Liver (tissue), 9 donors: ENCODE data around the gene PEF1. TPM values are rescaled to one million over a fixed set of nuclear protein-coding genes. Genes with fewer than 3 reads are reported as not detected.

Source experiments
- DNase-seq: peaks from one replicate; pipeline ENCODE4 v3.0.0-alpha.2; 2017; ENCODE audit warnings: low spot score
- H3K27ac ChIP-seq, 2 donors: one replicate each; pipeline ENCODE4 v1.7.0; 2013; ENCODE audit warnings: inconsistent platforms in 2 of 2, low read length in 2 of 2, control low read depth in 1 of 2, low read depth in 1 of 2, mild to moderate bottlenecking in 1 of 2
- H3K27me3 ChIP-seq, 4 donors: one replicate each; pipeline versions ENCODE4 v1.6.1 to v1.7.0; 2013; ENCODE audit warnings: low read length in 3 of 4, inconsistent platforms in 1 of 4, mild to moderate bottlenecking in 1 of 4, moderate library complexity in 1 of 4; ENCODE audit not compliant: control insufficient read depth in 4 of 4, insufficient read depth in 4 of 4
- H3K36me3 ChIP-seq, 4 donors: one replicate each; pipeline versions ENCODE4 v1.6.1 to v1.7.0; 2013; ENCODE audit warnings: low read length in 3 of 4, mild to moderate bottlenecking in 3 of 4, low read depth in 1 of 4, moderate library complexity in 1 of 4; ENCODE audit not compliant: control insufficient read depth in 4 of 4, insufficient read depth in 3 of 4
- H3K4me1 ChIP-seq, 4 donors: one replicate each; pipeline versions ENCODE4 v1.6.1 to v1.7.0; 2013; ENCODE audit warnings: low read length in 3 of 4, mild to moderate bottlenecking in 3 of 4, moderate library complexity in 1 of 4; ENCODE audit not compliant: control insufficient read depth in 4 of 4, insufficient read depth in 4 of 4
- H3K4me3 ChIP-seq, 3 donors: one replicate each; pipeline versions ENCODE4 v1.6.1 to v1.7.0; 2013; ENCODE audit warnings: low read length in 3 of 3, control low read depth in 1 of 3, low read depth in 1 of 3, mild to moderate bottlenecking in 1 of 3
- H3K9ac ChIP-seq, 2 donors: one replicate each; pipeline ENCODE4 v1.7.0; 2013; ENCODE audit warnings: low read length in 2 of 2, mild to moderate bottlenecking in 2 of 2, moderate library complexity in 2 of 2, control low read depth in 1 of 2, low read depth in 1 of 2
- H3K9me3 ChIP-seq, 4 donors: one replicate each; pipeline versions ENCODE4 v1.6.1 to v1.7.0; 2013; ENCODE audit warnings: low read length in 3 of 4; ENCODE audit not compliant: control insufficient read depth in 4 of 4
- ATF3 ChIP-seq: IDR thresholded peaks from 2 replicates; pipeline ENCODE4 v1.6.1; 2016; ENCODE audit warnings: antibody characterized with exemption
- CTCF ChIP-seq: fragments of 150-350 bp; IDR thresholded peaks from 2 replicates; pipeline ENCODE4 v1.5.1; 2017; ENCODE audit warnings: improper control_type of control experiment, low read depth, low read length; ENCODE audit not compliant: missing input control
- EGR1 ChIP-seq, 2 donors: IDR thresholded peaks; 2 replicates each; pipeline ENCODE4 v1.6.1; 2016 to 2018; ENCODE audit warnings: antibody characterized with exemption in 2 of 2, low read depth in 2 of 2
- FOXA1 ChIP-seq: IDR thresholded peaks from 2 replicates; pipeline ENCODE4 v1.6.1; 2016; ENCODE audit warnings: antibody characterized with exemption
- FOXA2 ChIP-seq: IDR thresholded peaks from 2 replicates; pipeline ENCODE4 v1.6.1; 2016; ENCODE audit warnings: antibody characterized with exemption
- GABPA ChIP-seq, 2 donors: IDR thresholded peaks in 1 of 2; conservative IDR thresholded peaks in 1 of 2; 2 replicates each; pipeline ENCODE4 v1.6.1; 2016; ENCODE audit warnings: antibody characterized with exemption in 2 of 2, mild to moderate bottlenecking in 1 of 2, moderate library complexity in 1 of 2
- HNF4A ChIP-seq, 2 donors: conservative IDR thresholded peaks; 2 replicates each; pipeline ENCODE4 v1.6.1; 2016; ENCODE audit warnings: antibody characterized with exemption in 2 of 2, mild to moderate bottlenecking in 2 of 2
- HNF4G ChIP-seq: IDR thresholded peaks from 2 replicates; pipeline ENCODE4 v1.6.1; 2016; ENCODE audit warnings: antibody characterized with exemption
- JUND ChIP-seq, 2 donors: IDR thresholded peaks; 2 replicates each; pipeline ENCODE4 v1.6.1; 2016; ENCODE audit warnings: antibody characterized with exemption in 2 of 2
- MAX ChIP-seq: IDR thresholded peaks from 2 replicates; pipeline ENCODE4 v1.6.1; 2016; ENCODE audit warnings: antibody characterized with exemption
- RAD21 ChIP-seq, 2 donors: IDR thresholded peaks; 2 replicates each; pipeline ENCODE4 v1.6.1; 2016; ENCODE audit warnings: antibody characterized with exemption in 2 of 2, mild to moderate bottlenecking in 2 of 2
- REST ChIP-seq: IDR thresholded peaks from 2 replicates; pipeline ENCODE4 v1.6.1; 2016; ENCODE audit warnings: antibody characterized with exemption, mild to moderate bottlenecking
- RXRA ChIP-seq, 2 donors: IDR thresholded peaks; 2 replicates each; pipeline ENCODE4 v1.6.1; 2017 to 2018; ENCODE audit warnings: antibody characterized with exemption in 2 of 2, mild to moderate bottlenecking in 1 of 2
- SP1 ChIP-seq: IDR thresholded peaks from 2 replicates; pipeline ENCODE4 v1.6.1; 2018; ENCODE audit warnings: antibody characterized with exemption, mild to moderate bottlenecking
- TAF1 ChIP-seq: conservative IDR thresholded peaks from 2 replicates; pipeline ENCODE4 v1.6.1; 2016; ENCODE audit warnings: antibody characterized with exemption, mild to moderate bottlenecking
- YY1 ChIP-seq: IDR thresholded peaks from 2 replicates; pipeline ENCODE4 v1.6.1; 2016; ENCODE audit warnings: antibody characterized with exemption, mild to moderate bottlenecking
- ZBTB33 ChIP-seq: IDR thresholded peaks from 2 replicates; pipeline ENCODE4 v1.6.1; 2016; ENCODE audit warnings: antibody characterized with exemption
- WGBS: extraction: QIAGEN DNeasy Blood & Tissue Kit; methylation state at CpG from one replicate; pipeline ENCODE4 v1.1.7; 2013; 5-methylcytosine and 5-hydroxymethylcytosine counted together
- polyA plus RNA-seq, 2 donors: library from polyadenylated mRNA; stranded (reverse) in 1 of 2; unstranded in 1 of 2; fragments of 200-250 nt in 1 of 2; fragments of >200 nt in 1 of 2; fragmentation: Nextera tagmentation in 1 of 2; extraction: Ambion mirVana in 1 of 2; gene quantifications; one replicate each; pipeline versions ENCODE4 v1.2.1 to v1.2.3, GENCODE V29; 2013 to 2015
- total RNA-seq, 2 donors: library from RNA; depleted of rRNA; stranded (reverse); fragments of >200 nt; gene quantifications; one replicate each; pipeline ENCODE4 v1.2.3, GENCODE V29; 2014
- donor health status: healthy.
- donor health status: healthy.
- donor health status: healthy.
- donor health status: healthy.
- donor health status: healthy.

The PEF1 gene
- total and polyA plus RNA-seq, 4 donors, result 27.7 to 46.8 (median 32.2) TPM

GRCh38 chr1:31681415-31681814 lies 36.7 kb upstream of the PEF1 start (continued):
- TF ChIP-seq REST (no peak), MAX (no peak), SP1 (no peak), RAD21 (IDR thresholded peaks at IDR 0.05) (no peak), HNF4G (no peak)

- peaks cover 0 to 5% (median 0%) of the 10 kb centered on the region in 4 donors for H3K27me3 ChIP-seq
- TF ChIP-seq EGR1 (IDR thresholded peaks at IDR 0.05; ENCODE audit: low read depth in 2 of 2) (no peak), SP1 (no peak), ATF3 (no peak), RXRA (IDR thresholded peaks at IDR 0.05) (no peak), FOXA2 (no peak), ZBTB33 (no peak), HNF4G (no peak), FOXA1 (no peak), JUND (IDR thresholded peaks at IDR 0.05) (no peak), HNF4A (conservative IDR thresholded peaks at IDR 0.05) (no peak), GABPA (IDR thresholded peaks at IDR 0.05 in 1 of 2, conservative IDR thresholded peaks at IDR 0.05 in 1 of 2) (no peak), YY1 (no peak), TAF1 (no peak)
- no peaks in the 10 kb centered on the region for H3K4me1 ChIP-seq
- no peaks in the 10 kb centered on the region for H3K36me3 ChIP-seq
- no peaks in the 10 kb centered on the region for H3K9me3 ChIP-seq
- H3K4me3 ChIP-seq, result no peak overlapping the region
- no peak for DNase-seq
- 81% methylated on average over 23 of the region's 23 CpGs for WGBS
- no peak overlapping the region for H3K9ac ChIP-seq
- no peak overlapping the region for H3K27ac ChIP-seq
Measured at GRCh38 chr1:31679676-31680230, 35.1 kb upstream of the PEF1 start.

- Histone ChIP-seq H3K27me3 (peaks cover 0 to 5% (median 0%) of the 10 kb centered on the region in 4 donors), H3K27ac (no peak overlapping the region), H3K36me3 (no peaks in the 10 kb centered on the region), H3K9ac (no peak overlapping the region), H3K9me3 (no peaks in the 10 kb centered on the region), H3K4me3 (no peak overlapping the region), H3K4me1 (no peaks in the 10 kb centered on the region)
- 43% methylated on average over 2 of the region's 2 CpGs for WGBS
- no peak for DNase-seq
- TF ChIP-seq EGR1 (IDR thresholded peaks at IDR 0.05; ENCODE audit: low read depth in 2 of 2) (no peak), TAF1 (no peak), YY1 (no peak), HNF4G (no peak), MAX (no peak), FOXA1 (no peak), JUND (IDR thresholded peaks at IDR 0.05) (no peak), RAD21 (IDR thresholded peaks at IDR 0.05) (no peak), FOXA2 (no peak), ATF3 (no peak), REST (no peak), CTCF (no peak), GABPA (IDR thresholded peaks at IDR 0.05 in 1 of 2, conservative IDR thresholded peaks at IDR 0.05 in 1 of 2) (no peak)
Measured at GRCh38 chr1:31679091-31679490, 34.4 kb upstream of the PEF1 start.
